WTC11 (cell line): ENCODE data around the gene CAMK2A. TPM values are rescaled to one million over a fixed set of nuclear protein-coding genes. Genes with fewer than 3 reads are reported as not detected.

Experiments used
- ATAC-seq: fragments of 200-7000 bp; cut with Tn5 transposase; 2 replicates; pipeline ENCODE4 v1.10.0; 2021; ENCODE audit warnings: mild to moderate bottlenecking, moderate library complexity
- CTCF ChIA-PET: fragments of 300-600 bp; sonication (Branson Sonifier 250); formaldehyde crosslinking; loops from one replicate; lab custom pipeline; 2021; ENCODE audit warnings: antibody characterized with exemption; lab: Charles Lee
- POLR2A ChIA-PET: fragments of 350-600 bp; sonication (Branson Sonifier 250); formaldehyde crosslinking; loops from one replicate; lab custom pipeline; 2021; ENCODE audit warnings: antibody characterized with exemption; lab: Charles Lee
- DNase-seq: peaks from one replicate; pipeline ENCODE4 v3.0.0; 2021; ENCODE audit warnings: low spot score
- H3K27ac Mint-ChIP-seq: 2 replicates; pipeline ENCODE4 v1.8.0; 2021; ENCODE audit warnings: mixed read lengths
- H3K27me3 Mint-ChIP-seq: 2 replicates; pipeline ENCODE4 v1.8.0; 2021; ENCODE audit warnings: low read depth, mild to moderate bottlenecking, moderate library complexity, mixed read lengths
- H3K36me3 Mint-ChIP-seq: 2 replicates; pipeline ENCODE4 v1.8.0; 2021; ENCODE audit warnings: mixed read lengths
- H3K4me1 Mint-ChIP-seq: 2 replicates; pipeline ENCODE4 v1.8.0; 2022; ENCODE audit warnings: mixed read lengths
- H3K4me3 Mint-ChIP-seq: 2 replicates; pipeline ENCODE4 v1.8.0; 2021; ENCODE audit warnings: mild to moderate bottlenecking, moderate library complexity, mixed read lengths
- H3K9me3 Mint-ChIP-seq: 2 replicates; pipeline ENCODE4 v1.8.0; 2021; ENCODE audit warnings: mixed read lengths
- ARID4B ChIP-seq: sonication (generic); formaldehyde crosslinking; IDR thresholded peaks from 2 replicates; pipeline ENCODE4 v1.8.0; 2023; ENCODE audit warnings: missing genetic modification reagents, mild to moderate bottlenecking, borderline replicate concordance
- CDX4 ChIP-seq: fragments of 250-450 bp; sonication (Bioruptor Pico); IDR thresholded peaks from 2 replicates; pipeline ENCODE4 v1.9.0; 2021; ENCODE audit warnings: moderate library complexity, mild to moderate bottlenecking, inconsistent platforms, borderline replicate concordance
- E2F1 ChIP-seq: sonication (generic); formaldehyde crosslinking; IDR thresholded peaks from 2 replicates; pipeline ENCODE4 v1.8.0; 2022; ENCODE audit warnings: mild to moderate bottlenecking, missing genetic modification reagents
- E2F5 ChIP-seq: sonication (generic); formaldehyde crosslinking; IDR thresholded peaks from 2 replicates; pipeline ENCODE4 v1.8.1; 2022; ENCODE audit warnings: mild to moderate bottlenecking, moderate library complexity, missing genetic modification reagents
- ELF4 ChIP-seq: sonication (generic); formaldehyde crosslinking; IDR thresholded peaks from 2 replicates; pipeline ENCODE4 v1.8.1; 2022; ENCODE audit warnings: low read depth, mild to moderate bottlenecking, moderate library complexity, missing genetic modification reagents
- ERG ChIP-seq: fragments of 250-450 bp; sonication (Bioruptor Pico); IDR thresholded peaks from 2 replicates; pipeline ENCODE4 v1.8.0; 2021; ENCODE audit warnings: mild to moderate bottlenecking
- ETV6 ChIP-seq: sonication (generic); formaldehyde crosslinking; IDR thresholded peaks from 2 replicates; pipeline ENCODE4 v1.8.1; 2022; ENCODE audit warnings: mild to moderate bottlenecking, missing genetic modification reagents
- GRHL2 ChIP-seq: fragments of 250-450 bp; sonication (Bioruptor Pico); IDR thresholded peaks from 2 replicates; pipeline ENCODE4 v1.8.0; 2022; ENCODE audit warnings: mild to moderate bottlenecking, moderate library complexity; ENCODE audit not compliant: insufficient replicate concordance, severe bottlenecking
- IRF1 ChIP-seq: sonication (generic); formaldehyde crosslinking; IDR thresholded peaks from 2 replicates; pipeline ENCODE4 v1.8.0; 2023; ENCODE audit warnings: missing genetic modification reagents
- MXD4 ChIP-seq: fragments of 250-450 bp; sonication (Bioruptor Pico); IDR thresholded peaks from 2 replicates; pipeline ENCODE4 v1.8.0; 2021; ENCODE audit warnings: mild to moderate bottlenecking, moderate library complexity, borderline replicate concordance
- NFYB ChIP-seq: sonication (generic); formaldehyde crosslinking; conservative IDR thresholded peaks from 2 replicates; pipeline ENCODE4 v1.8.0; 2022; ENCODE audit warnings: low read depth, missing genetic modification reagents
- NR3C1 ChIP-seq: sonication (generic); formaldehyde crosslinking; conservative IDR thresholded peaks from 2 replicates; pipeline ENCODE4 v1.8.1; 2023; ENCODE audit warnings: low read depth, mild to moderate bottlenecking, missing genetic modification reagents
- RELA ChIP-seq: sonication (generic); formaldehyde crosslinking; IDR thresholded peaks from 2 replicates; pipeline ENCODE4 v1.8.1; 2022; ENCODE audit warnings: missing genetic modification reagents, mild to moderate bottlenecking, borderline replicate concordance
- RORB ChIP-seq: fragments of 250-450 bp; sonication (Bioruptor Pico); IDR thresholded peaks from 2 replicates; pipeline ENCODE4 v1.9.0; 2021; ENCODE audit warnings: mild to moderate bottlenecking
- TCF7 ChIP-seq: sonication (generic); formaldehyde crosslinking; IDR thresholded peaks from 2 replicates; pipeline ENCODE4 v1.8.0; 2022; ENCODE audit warnings: mild to moderate bottlenecking, low read depth, missing genetic modification reagents, moderate library complexity
- TP53 ChIP-seq: sonication (generic); formaldehyde crosslinking; IDR thresholded peaks from 2 replicates; pipeline ENCODE4 v1.8.1; 2023; ENCODE audit warnings: mild to moderate bottlenecking, missing genetic modification reagents
- ZBTB21 ChIP-seq: sonication (generic); formaldehyde crosslinking; IDR thresholded peaks from 2 replicates; pipeline ENCODE4 v1.8.1; 2023; ENCODE audit warnings: mild to moderate bottlenecking, missing genetic modification reagents, borderline replicate concordance
- ZBTB43 ChIP-seq: sonication (generic); formaldehyde crosslinking; IDR thresholded peaks from 2 replicates; pipeline ENCODE4 v1.8.1; 2023; ENCODE audit warnings: mild to moderate bottlenecking, missing genetic modification reagents
- ZNF263 ChIP-seq: sonication (generic); formaldehyde crosslinking; IDR thresholded peaks from 2 replicates; pipeline ENCODE4 v1.8.1; 2022; ENCODE audit warnings: low read depth, mild to moderate bottlenecking, moderate library complexity, missing genetic modification reagents
- ZNF512 ChIP-seq: sonication (generic); formaldehyde crosslinking; IDR thresholded peaks from 2 replicates; pipeline ENCODE4 v1.8.1; 2022; ENCODE audit warnings: missing genetic modification reagents, borderline replicate concordance
- total RNA-seq: library from RNA; stranded (reverse); gene quantifications from 3 replicates; pipeline ENCODE4 v1.2.3, GENCODE V29; 2021

CAMK2A gene
- total RNA-seq, 1 experiment from 2014 or later = 0.13 TPM

- no peaks in the 10 kb centered on the region for H3K9me3 Mint-ChIP-seq
- ChIA-PET CTCF (no interaction called here), POLR2A (no interaction called here)
- H3K4me1 Mint-ChIP-seq = peaks cover 46% of the 10 kb centered on the region
- no peaks in the 10 kb centered on the region for H3K36me3 Mint-ChIP-seq
- no peak overlapping the region for H3K4me3 Mint-ChIP-seq
- peaks cover 1% of the 10 kb centered on the region for H3K27me3 Mint-ChIP-seq
- no peak for ATAC-seq
- no peak for DNase-seq
- TF ChIP-seq RORB (CRISPR knock-in tag) (no peak), NR3C1 (no peak), MXD4 (CRISPR knock-in tag) (no peak), IRF1 (CRISPR knock-in tag) (no peak), ZBTB21 (CRISPR knock-in tag) (no peak), ZNF512 (no peak), E2F5 (CRISPR knock-in tag) (no peak), ETV6 (no peak), CDX4 (CRISPR knock-in tag) (no peak), ARID4B (CRISPR knock-in tag) (no peak), TCF7 (no peak), ZBTB43 (no peak), TP53 (CRISPR knock-in tag) (no peak), ELF4 (CRISPR knock-in tag) (no peak), GRHL2 (CRISPR knock-in tag) (no peak), ZNF263 (CRISPR knock-in tag) (no peak), NFYB (CRISPR knock-in tag) (no peak)
- H3K27ac Mint-ChIP-seq = no peak overlapping the region
Observed at GRCh38 chr5:150306775-150307174, 17.2 kb upstream of the CAMK2A start.

GRCh38 chr5:150305557-150305956 lies 16.0 kb upstream of the CAMK2A start:
- Mint-ChIP-seq H3K27ac (no peak overlapping the region), H3K27me3 (peaks cover 12% of the 10 kb centered on the region), H3K9me3 (no peaks in the 10 kb centered on the region), H3K4me3 (no peak overlapping the region), H3K4me1 (peaks cover 58% of the 10 kb centered on the region), H3K36me3 (no peaks in the 10 kb centered on the region)
- POLR2A ChIA-PET = no interaction called here
- CTCF ChIA-PET = interaction anchor here (0.5 kb wide), 1 partner anchor 377 kb away, joined by 3 read pairs; no protein-coding TSS in a partner anchor
- ATAC-seq (no peak), DNase-seq (no peak)
- TF ChIP-seq RELA (CRISPR knock-in tag) = no peak
- no peak for TF ChIP-seq E2F1 (CRISPR knock-in tag)
- TF ChIP-seq ERG = no peak
